Measurements from ENCODE around the gene NFATC4. TPM values are rescaled to one million over a fixed set of nuclear protein-coding genes. Genes with fewer than 3 reads are reported as not detected.
A peak's percentile ranks its signal among the peaks of the same experiment; 100 is the strongest.
"Not testable (repeated sequence)": the region's sequence is repeated elsewhere in the genome, so short reads cannot be mapped to it uniquely, and the experiment has no call there.

NFATC4 gene
- total RNA-seq, 1 experiment from 2014 or later, result 7.6 TPM

DNA sequence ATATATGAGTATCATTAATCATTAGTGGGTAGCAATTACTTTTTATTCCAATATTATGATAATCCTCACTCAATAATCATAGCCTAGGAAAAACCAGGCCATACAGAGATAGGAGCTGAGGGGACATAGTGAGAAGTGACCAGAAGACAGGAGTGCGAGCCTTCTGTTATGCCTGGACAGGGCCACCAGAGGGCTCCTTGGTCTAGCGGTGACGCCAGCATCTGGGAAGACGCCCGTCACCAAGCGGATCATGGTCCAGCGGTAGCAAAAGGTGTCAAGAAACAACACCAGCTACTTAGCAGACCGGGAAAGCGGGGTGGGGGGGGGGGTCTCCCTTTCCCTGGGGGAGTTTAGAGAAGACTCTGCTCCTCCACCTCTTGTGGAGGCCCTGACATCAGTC lies 40.1 kb upstream of the NFATC4 start:
- peak; percentile 57 for TF ChIP-seq RAD21 (IDR thresholded peaks at IDR 0.05; ENCODE audit: low read depth)
- TF ChIP-seq, protein P1, sequence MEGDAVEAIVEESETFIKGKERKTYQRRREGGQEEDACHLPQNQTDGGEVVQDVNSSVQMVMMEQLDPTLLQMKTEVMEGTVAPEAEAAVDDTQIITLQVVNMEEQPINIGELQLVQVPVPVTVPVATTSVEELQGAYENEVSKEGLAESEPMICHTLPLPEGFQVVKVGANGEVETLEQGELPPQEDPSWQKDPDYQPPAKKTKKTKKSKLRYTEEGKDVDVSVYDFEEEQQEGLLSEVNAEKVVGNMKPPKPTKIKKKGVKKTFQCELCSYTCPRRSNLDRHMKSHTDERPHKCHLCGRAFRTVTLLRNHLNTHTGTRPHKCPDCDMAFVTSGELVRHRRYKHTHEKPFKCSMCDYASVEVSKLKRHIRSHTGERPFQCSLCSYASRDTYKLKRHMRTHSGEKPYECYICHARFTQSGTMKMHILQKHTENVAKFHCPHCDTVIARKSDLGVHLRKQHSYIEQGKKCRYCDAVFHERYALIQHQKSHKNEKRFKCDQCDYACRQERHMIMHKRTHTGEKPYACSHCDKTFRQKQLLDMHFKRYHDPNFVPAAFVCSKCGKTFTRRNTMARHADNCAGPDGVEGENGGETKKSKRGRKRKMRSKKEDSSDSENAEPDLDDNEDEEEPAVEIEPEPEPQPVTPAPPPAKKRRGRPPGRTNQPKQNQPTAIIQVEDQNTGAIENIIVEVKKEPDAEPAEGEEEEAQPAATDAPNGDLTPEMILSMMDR (IDR thresholded peaks at IDR 0.05 in 2 of 3, conservative IDR thresholded peaks at IDR 0.05 in 1 of 3; ENCODE audit: borderline replicate concordance in 1 of 3, insufficient read depth in 1 of 3, low read depth in 2 of 3, low read length in 2 of 3), result peak; percentile 37 to 39 (median 38); a peak in 5 of 6 replicates
- intact Hi-C loops (cut with micrococcal nuclease); H3K9me3 ChIP-seq (ENCODE audit: control insufficient read depth in 1 of 2, insufficient read depth in 1 of 2, low read depth in 1 of 2, low read length in 2 of 2); H3K27ac ChIP-seq (ENCODE audit: low read depth, low read length); POLR2A ChIA-PET; H3K4me3 ChIP-seq (replicated peaks in 1 of 2; ENCODE audit: low read depth in 1 of 2, low read length in 2 of 2); H3K4me2 ChIP-seq (ENCODE audit: low read length); H4K20me1 ChIP-seq (ENCODE audit: insufficient read depth); H3K9me2 ChIP-seq (ENCODE audit: insufficient read depth); H2AFZ ChIP-seq (ENCODE audit: low read depth, low read length, poor library complexity, severe bottlenecking); H3K79me2 ChIP-seq (ENCODE audit: insufficient read depth, low read length); H3K36me3 ChIP-seq (ENCODE audit: control insufficient read depth in 1 of 2, insufficient read depth in 2 of 2, low read length in 2 of 2); H3K9ac ChIP-seq (ENCODE audit: low read length); H3K4me1 ChIP-seq (ENCODE audit: control insufficient read depth in 1 of 2, insufficient read depth in 2 of 2, low read length in 2 of 2); DNase-seq (ENCODE audit: low read depth, low spot score); ATAC-seq; H3K27me3 ChIP-seq (ENCODE audit: insufficient read depth, low read length); BruUV-seq (replicated peaks): not testable (repeated sequence)
- CTCF ChIA-PET, result interaction anchor here (0.7 to 4.3 kb wide), 4 partner anchors 20 to 114 kb away, joined by 4 to 28 read pairs (median 11); no protein-coding TSS in a partner anchor
- RAD21 ChIA-PET (ENCODE audit: low non-redundant PET in 1 of 2, low total read pairs in 2 of 2, uncharacterized antibody in 2 of 2, unreplicated experiment in 2 of 2), result interaction anchor here (0.6 to 1.2 kb wide), 2 partner anchors 104 to 270 kb away, joined by 3 read pairs; no protein-coding TSS in a partner anchor

DNA sequence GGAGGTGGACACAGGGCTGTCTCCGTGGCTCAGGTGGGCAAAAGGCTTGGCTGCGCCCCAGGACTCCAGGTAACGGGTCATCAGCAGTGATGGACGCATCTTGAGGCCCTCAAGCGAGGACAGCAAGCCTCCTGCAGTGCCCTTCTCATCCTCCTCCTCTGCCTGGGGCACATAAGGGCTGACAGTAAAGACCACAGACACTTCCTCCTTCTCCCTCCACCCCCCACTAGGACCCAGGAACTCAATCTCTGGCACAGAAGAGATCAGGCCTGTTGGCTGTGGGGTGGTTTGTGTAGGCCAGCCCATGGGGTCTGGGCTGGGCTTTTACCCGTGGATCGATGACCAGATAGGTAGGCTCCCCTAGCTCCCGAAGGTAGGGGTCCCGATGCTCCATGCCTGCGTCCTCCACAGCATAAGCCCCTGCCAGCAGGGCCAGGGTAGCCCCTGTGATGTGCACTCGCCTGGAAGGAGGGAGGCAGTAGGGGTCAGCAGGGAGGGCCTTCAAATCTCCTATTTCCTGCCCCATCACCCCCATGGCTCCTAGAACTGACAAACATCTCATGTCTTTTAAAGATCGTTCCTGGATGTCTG lies 38.8 kb upstream of the NFATC4 start:
- Histone ChIP-seq H3K27me3 (ENCODE audit: insufficient read depth, low read length) (no peaks in the 10 kb centered on the region), H2AFZ (ENCODE audit: low read depth, low read length, poor library complexity, severe bottlenecking) (no peak overlapping the region), H3K9ac (ENCODE audit: low read length) (no peak overlapping the region), H3K4me3 (replicated peaks in 1 of 2; ENCODE audit: low read depth in 1 of 2, low read length in 2 of 2) (no peak overlapping the region), H3K4me1 (ENCODE audit: control insufficient read depth in 1 of 2, insufficient read depth in 2 of 2, low read length in 2 of 2) (peaks cover 4 to 10% of the 10 kb centered on the region in 2 experiments), H3K79me2 (ENCODE audit: insufficient read depth, low read length) (no peaks in the 10 kb centered on the region), H3K9me2 (ENCODE audit: insufficient read depth) (no peaks in the 10 kb centered on the region), H3K27ac (ENCODE audit: low read depth, low read length) (no peak overlapping the region), H4K20me1 (ENCODE audit: insufficient read depth) (no peaks in the 10 kb centered on the region), H3K4me2 (ENCODE audit: low read length) (no peak overlapping the region), H3K9me3 (ENCODE audit: control insufficient read depth in 1 of 2, insufficient read depth in 1 of 2, low read depth in 1 of 2, low read length in 2 of 2) (no peaks in the 10 kb centered on the region), H3K36me3 (ENCODE audit: control insufficient read depth in 1 of 2, insufficient read depth in 2 of 2, low read length in 2 of 2) (no peaks in the 10 kb centered on the region)
- POLR2A ChIA-PET, result interaction anchor here (1.1 kb wide), 1 partner anchor 103 kb away, joined by 4 read pairs; no protein-coding TSS in a partner anchor
- CTCF ChIA-PET, result interaction anchor here (1.4 to 2.9 kb wide), 2 partner anchors 102 to 107 kb away, joined by 9 to 17 read pairs; no protein-coding TSS in a partner anchor
- TF ChIP-seq JUND (IDR thresholded peaks at IDR 0.05) (no peak), POLR2AphosphoS5 (IDR thresholded peaks at IDR 0.05; ENCODE audit: low read depth, low read length) (no peak)
- DNase-seq (ENCODE audit: low read depth, low spot score) (no peak), ATAC-seq (no peak)
- no TSS peak for BruUV-seq (replicated peaks)
- intact Hi-C loops (cut with micrococcal nuclease), result no loop called here
- RAD21 ChIA-PET (ENCODE audit: low non-redundant PET in 1 of 2, low total read pairs in 2 of 2, uncharacterized antibody in 2 of 2, unreplicated experiment in 2 of 2), result interaction anchor here in 1 of 2 experiments (0.8 kb wide), 1 partner anchor 103 kb away, joined by 3 read pairs; no protein-coding TSS in a partner anchor
